ENCODE measurements around the gene SLC35F4. TPM values are rescaled to one million over a fixed set of nuclear protein-coding genes. Genes with fewer than 3 reads are reported as not detected.

SLC35F4 gene
- total RNA-seq, 1 experiment from 2014 or later: not detected

- Histone ChIP-seq H3K9me3 (ENCODE audit: low read depth, low read length, poor library complexity, severe bottlenecking) (no peaks in the 10 kb centered on the region), H3K36me3 (ENCODE audit: insufficient read depth, low read length, poor library complexity, severe bottlenecking) (no peaks in the 10 kb centered on the region), H3K27ac (ENCODE audit: low read depth, low read length, poor library complexity, severe bottlenecking) (no peak overlapping the region), H3K27me3 (replicated peaks; ENCODE audit: insufficient read depth, low read depth, low read length, poor library complexity) (no peaks in the 10 kb centered on the region), H3K4me3 (ENCODE audit: low read depth, low read length, poor library complexity, severe bottlenecking) (no peak overlapping the region), H3K4me1 (ENCODE audit: insufficient read depth, low read length, poor library complexity, severe bottlenecking) (no peaks in the 10 kb centered on the region)
- BruUV-seq (replicated peaks): no TSS peak
- POLR2A ChIA-PET (ENCODE audit: low non-redundant PET): no interaction called here
- no peak for DNase-seq (ENCODE audit: low spot score)
- intact Hi-C loops (cut with micrococcal nuclease; ENCODE audit: unreplicated experiment): no loop called here
- TF ChIP-seq CTCF (conservative IDR thresholded peaks at IDR 0.05; ENCODE audit: low read depth, low read length) (no peak), EZH2 (IDR thresholded peaks at IDR 0.05; ENCODE audit: borderline replicate concordance, low read depth, low read length, poor library complexity, severe bottlenecking) (no peak)
- CTCF ChIA-PET: no interaction called here
These were observed 282.5 kb downstream of the SLC35F4 start for GRCh38 chr14:57583396-57583795.

GRCh38 chr14:57582746-57583145 is 283.1 kb downstream of the SLC35F4 start:
- no TSS peak for BruUV-seq (replicated peaks)
- no peaks in the 10 kb centered on the region for H3K36me3 ChIP-seq (ENCODE audit: insufficient read depth, low read length, poor library complexity, severe bottlenecking)
- CTCF ChIA-PET: no interaction called here

GRCh38 chr14:57578801-57579200 is 287.1 kb downstream of the SLC35F4 start:
- no peak for DNase-seq (ENCODE audit: low spot score)
- H3K27ac ChIP-seq (ENCODE audit: low read depth, low read length, poor library complexity, severe bottlenecking): no peak overlapping the region
- H3K4me1 ChIP-seq (ENCODE audit: insufficient read depth, low read length, poor library complexity, severe bottlenecking): no peaks in the 10 kb centered on the region
- ChIA-PET CTCF (no interaction called here), POLR2A (ENCODE audit: low non-redundant PET) (no interaction called here)
- no peaks in the 10 kb centered on the region for H3K9me3 ChIP-seq (ENCODE audit: low read depth, low read length, poor library complexity, severe bottlenecking)
- no peaks in the 10 kb centered on the region for H3K36me3 ChIP-seq (ENCODE audit: insufficient read depth, low read length, poor library complexity, severe bottlenecking)
- intact Hi-C loops (cut with micrococcal nuclease; ENCODE audit: unreplicated experiment): no loop called here
- no peak overlapping the region for H3K4me3 ChIP-seq (ENCODE audit: low read depth, low read length, poor library complexity, severe bottlenecking)
- TF ChIP-seq EZH2 (IDR thresholded peaks at IDR 0.05; ENCODE audit: borderline replicate concordance, low read depth, low read length, poor library complexity, severe bottlenecking) (no peak), CTCF (conservative IDR thresholded peaks at IDR 0.05; ENCODE audit: low read depth, low read length) (no peak)
- no TSS peak for BruUV-seq (replicated peaks)
- H3K27me3 ChIP-seq (replicated peaks; ENCODE audit: insufficient read depth, low read depth, low read length, poor library complexity): no peaks in the 10 kb centered on the region

More at GRCh38 chr14:57582746-57583145, 283.1 kb downstream of the SLC35F4 start:
- H3K9me3 ChIP-seq (ENCODE audit: low read depth, low read length, poor library complexity, severe bottlenecking): no peaks in the 10 kb centered on the region
- no peak overlapping the region for H3K27ac ChIP-seq (ENCODE audit: low read depth, low read length, poor library complexity, severe bottlenecking)
- H3K4me1 ChIP-seq (ENCODE audit: insufficient read depth, low read length, poor library complexity, severe bottlenecking): no peaks in the 10 kb centered on the region
- POLR2A ChIA-PET (ENCODE audit: low non-redundant PET): no interaction called here
- H3K4me3 ChIP-seq (ENCODE audit: low read depth, low read length, poor library complexity, severe bottlenecking): no peak overlapping the region
- intact Hi-C loops (cut with micrococcal nuclease; ENCODE audit: unreplicated experiment): no loop called here
- no peaks in the 10 kb centered on the region for H3K27me3 ChIP-seq (replicated peaks; ENCODE audit: insufficient read depth, low read depth, low read length, poor library complexity)
- no peak for DNase-seq (ENCODE audit: low spot score)
- TF ChIP-seq EZH2 (IDR thresholded peaks at IDR 0.05; ENCODE audit: borderline replicate concordance, low read depth, low read length, poor library complexity, severe bottlenecking) (no peak), CTCF (conservative IDR thresholded peaks at IDR 0.05; ENCODE audit: low read depth, low read length) (no peak)
